Smooth muscle cell (in vitro differentiated cells): ENCODE measurements around the gene SYT12. TPM values are rescaled to one million over a fixed set of nuclear protein-coding genes. Genes with fewer than 3 reads are reported as not detected.

ENCODE experiments used
- microRNA-seq: library from miRNA; unstranded; fragments of <30 nt; microRNA quantifications from one replicate; pipeline ENCODE4, GENCODE V29; 2016; ENCODE audit warnings: borderline number of aligned reads
- polyA plus RNA-seq: library from polyadenylated mRNA; unstranded; fragments of >200 nt; fragmentation: Nextera tagmentation; extraction: Ambion mirVana; gene quantifications from 2 replicates; pipeline ENCODE4 v1.2.1, GENCODE V29; 2016
- total RNA-seq: library from RNA; depleted of rRNA; stranded (reverse); fragments of >200 nt; gene quantifications from 2 replicates; pipeline ENCODE4 v1.2.3, GENCODE V29; 2014

SYT12 gene
- total and polyA plus RNA-seq, 2 experiments from 2014 or later, result 2.1 to 3.4 TPM

Small RNA genes lying within 50 kb of the gene (microRNA-seq; reads per million reads assigned to microRNA genes)
- gene MIR6860, result not detected

Other genes with a start within 250 kb of the SYT12 start
- gene RCE1, start 179.7 kb upstream of the SYT12 start, total RNA-seq, result 12.1 and 25.2 TPM in 2 replicates
- gene RCE1, start 179.7 kb upstream of the SYT12 start, polyA plus RNA-seq, result 33.5 and 34.1 TPM in 2 replicates
- gene LRFN4, start 166.1 kb upstream of the SYT12 start, total RNA-seq, result 14.7 and 15.2 TPM in 2 replicates
- gene LRFN4, start 166.1 kb upstream of the SYT12 start, polyA plus RNA-seq, result 37.6 and 43.0 TPM in 2 replicates
- 11.8 TPM in 2 replicates for gene PC, start 64.8 kb upstream of the SYT12 start, total RNA-seq
- 21.8 and 36.1 TPM in 2 replicates for gene PC, start 64.8 kb upstream of the SYT12 start, polyA plus RNA-seq
- not detected in 2 replicates for gene C11orf86, start 47.8 kb upstream of the SYT12 start, total RNA-seq
- gene C11orf86, start 47.8 kb upstream of the SYT12 start, polyA plus RNA-seq, result not detected in 2 replicates
- gene RHOD, start 33.7 kb downstream of the SYT12 start, total RNA-seq, result 25.7 and 28.4 TPM in 2 replicates
- 38.9 and 63.6 TPM in 2 replicates for gene RHOD, start 33.7 kb downstream of the SYT12 start, polyA plus RNA-seq
- gene KDM2A, start 96.1 kb downstream of the SYT12 start, total RNA-seq, result 42.0 and 44.9 TPM in 2 replicates
- 18.9 and 21.6 TPM in 2 replicates for gene KDM2A, start 96.1 kb downstream of the SYT12 start, polyA plus RNA-seq
- gene GRK2, start 243.3 kb downstream of the SYT12 start, total RNA-seq, result 18.5 and 22.2 TPM in 2 replicates
- 38.9 and 42.5 TPM in 2 replicates for gene GRK2, start 243.3 kb downstream of the SYT12 start, polyA plus RNA-seq